Heart left ventricle (tissue), 13 donors: ENCODE measurements around the gene KLHL29.

Experiments used
- POLR2A ChIP-seq, 2 donors: fragments of 450-650 bp; IDR thresholded peaks; one replicate each; pipeline ENCODE4 v1.6.1; 2017; ENCODE audit warnings: antibody characterized with exemption in 2 of 2, mild to moderate bottlenecking in 2 of 2, moderate library complexity in 2 of 2
- TF ChIP-seq, protein P1 (sequence below), 12 donors: fragments of 200-600 bp; sonication (generic) in 4 of 12; IDR thresholded peaks; one replicate each; pipeline versions ENCODE4 v1.5.0 to v1.8.0; 2018 to 2022; ENCODE audit warnings: antibody characterized with exemption in 12 of 12, mild to moderate bottlenecking in 5 of 12
- donor health status: ischemic (EF 13 %, LVEDD 7.1; RV severe dilation, severe dysfunction).
- donor health status: DM: no; HTN: yes; CAD: no.
- donor health status: DM: no; HTN: no; CAD: no.
- donor health status: ischemic (EF 25% LVEDD 6.9; RV normal size, moderate dysfunction).
- donor health status: ischemic (EF 25% LVEDD 5.7; RV mildly dilated, moderate dysfunction).
- donor health status: ischemic (EF 35%, LVEDD 5.7; RV mildly dilated, moderate dysfunction).
- donor health status: nonischemic (EF 11% LVEDD 7.7; RV severe dilation, severe dysfunction).
- donor health status: DM: yes; HTN: yes; CAD: no.
- donor health status: PGD.
- donor health status: ischemic (EF 29% LVEDD 5.4; RV normal size, mild dysfunction).
- donor health status: nonischemic (EF 23%, LVEDD 6.1; RV moderate dilation, normal function).

DNA sequence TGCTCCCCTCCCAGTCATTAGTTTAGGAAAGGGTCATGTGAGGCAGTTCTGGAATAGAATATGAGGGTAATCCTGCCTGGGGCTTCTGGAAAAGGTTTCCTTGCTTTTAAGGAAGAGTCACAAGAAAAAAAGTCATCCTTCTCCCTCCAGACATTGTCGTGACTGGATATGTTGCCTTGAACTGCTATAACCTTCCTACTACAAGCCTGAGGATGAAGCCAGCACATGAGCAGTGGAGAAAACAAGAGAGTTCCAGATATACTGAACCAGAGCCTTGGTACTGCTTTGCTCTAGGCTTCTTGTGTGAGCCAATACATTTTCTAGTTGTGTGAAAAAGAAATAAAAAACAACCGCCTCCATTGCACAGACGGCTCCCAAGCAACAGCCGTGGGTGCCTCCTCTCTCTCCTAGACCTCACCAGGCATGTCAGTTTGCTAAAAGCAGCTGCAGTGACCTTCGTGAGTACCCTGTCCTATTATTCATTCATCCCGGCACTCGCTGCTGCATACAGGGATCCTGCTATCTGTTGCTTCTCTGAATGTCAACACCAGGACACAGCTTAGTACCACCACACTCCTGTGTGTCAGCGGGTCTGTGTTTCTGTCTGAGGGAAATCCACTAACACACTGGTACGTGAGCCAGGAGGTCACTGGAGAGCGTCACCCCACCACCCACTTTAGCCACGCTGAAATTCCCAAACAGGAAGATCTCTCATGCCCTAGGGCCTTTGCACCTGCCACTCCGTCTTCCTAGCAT is 186.7 kb downstream of the KLHL29 start:
- TF ChIP-seq, protein P1, sequence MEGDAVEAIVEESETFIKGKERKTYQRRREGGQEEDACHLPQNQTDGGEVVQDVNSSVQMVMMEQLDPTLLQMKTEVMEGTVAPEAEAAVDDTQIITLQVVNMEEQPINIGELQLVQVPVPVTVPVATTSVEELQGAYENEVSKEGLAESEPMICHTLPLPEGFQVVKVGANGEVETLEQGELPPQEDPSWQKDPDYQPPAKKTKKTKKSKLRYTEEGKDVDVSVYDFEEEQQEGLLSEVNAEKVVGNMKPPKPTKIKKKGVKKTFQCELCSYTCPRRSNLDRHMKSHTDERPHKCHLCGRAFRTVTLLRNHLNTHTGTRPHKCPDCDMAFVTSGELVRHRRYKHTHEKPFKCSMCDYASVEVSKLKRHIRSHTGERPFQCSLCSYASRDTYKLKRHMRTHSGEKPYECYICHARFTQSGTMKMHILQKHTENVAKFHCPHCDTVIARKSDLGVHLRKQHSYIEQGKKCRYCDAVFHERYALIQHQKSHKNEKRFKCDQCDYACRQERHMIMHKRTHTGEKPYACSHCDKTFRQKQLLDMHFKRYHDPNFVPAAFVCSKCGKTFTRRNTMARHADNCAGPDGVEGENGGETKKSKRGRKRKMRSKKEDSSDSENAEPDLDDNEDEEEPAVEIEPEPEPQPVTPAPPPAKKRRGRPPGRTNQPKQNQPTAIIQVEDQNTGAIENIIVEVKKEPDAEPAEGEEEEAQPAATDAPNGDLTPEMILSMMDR (IDR thresholded peaks at IDR 0.05): no peak
- TF ChIP-seq POLR2A (IDR thresholded peaks at IDR 0.05): no peak
